ENCODE measurements around the gene ANO7. TPM values are rescaled to one million over a fixed set of nuclear protein-coding genes. Genes with fewer than 3 reads are reported as not detected.

The ANO7 gene
- total RNA-seq, 1 donor: 0.43 TPM

DNA sequence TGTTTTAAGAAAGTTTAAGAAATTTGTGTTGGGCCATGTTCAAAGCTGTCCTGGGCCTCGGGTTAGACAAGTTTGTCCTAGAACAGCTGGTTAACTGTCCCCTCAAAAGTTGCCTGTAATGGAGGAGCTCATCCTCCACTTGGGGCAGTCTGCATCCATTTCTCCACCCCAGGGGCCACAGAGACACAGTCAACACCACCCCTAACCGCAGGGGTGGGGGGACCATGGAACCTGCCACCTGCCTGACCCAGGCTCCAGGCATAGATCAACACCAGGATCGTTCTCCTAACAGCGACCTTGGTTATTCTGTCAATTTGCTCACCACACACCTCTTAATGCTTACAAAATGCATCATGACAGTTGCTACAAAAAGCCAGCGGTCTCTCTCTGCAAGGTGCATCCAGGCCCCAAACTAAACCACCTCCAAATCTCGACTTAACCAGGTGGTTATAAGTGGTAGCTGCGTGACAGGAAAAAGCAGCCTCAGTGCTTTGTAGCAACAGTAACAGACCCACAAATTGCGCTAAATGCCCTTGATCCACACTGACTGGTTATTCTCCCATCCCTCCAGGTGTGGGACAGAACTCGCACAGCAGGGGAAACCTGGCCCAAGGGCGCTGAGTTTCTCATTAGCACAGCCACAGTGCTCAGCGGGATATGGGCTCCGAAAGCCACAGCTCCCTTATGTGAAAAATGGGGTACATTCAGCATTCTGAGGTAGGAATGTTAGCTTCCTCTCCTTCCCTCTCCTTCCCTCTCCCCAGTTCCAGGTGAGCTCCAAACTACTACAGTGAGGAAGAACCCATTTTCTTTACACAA is 79.0 kb downstream of the ANO7 start:
- no peak for DNase-seq (ENCODE audit: low read depth)
- no peak overlapping the region for H3K4me3 ChIP-seq (ENCODE audit: low read depth, low read length)

GRCh38 chr2:241268306-241268705 is 79.8 kb downstream of the ANO7 start:
- TF ChIP-seq, protein P1, sequence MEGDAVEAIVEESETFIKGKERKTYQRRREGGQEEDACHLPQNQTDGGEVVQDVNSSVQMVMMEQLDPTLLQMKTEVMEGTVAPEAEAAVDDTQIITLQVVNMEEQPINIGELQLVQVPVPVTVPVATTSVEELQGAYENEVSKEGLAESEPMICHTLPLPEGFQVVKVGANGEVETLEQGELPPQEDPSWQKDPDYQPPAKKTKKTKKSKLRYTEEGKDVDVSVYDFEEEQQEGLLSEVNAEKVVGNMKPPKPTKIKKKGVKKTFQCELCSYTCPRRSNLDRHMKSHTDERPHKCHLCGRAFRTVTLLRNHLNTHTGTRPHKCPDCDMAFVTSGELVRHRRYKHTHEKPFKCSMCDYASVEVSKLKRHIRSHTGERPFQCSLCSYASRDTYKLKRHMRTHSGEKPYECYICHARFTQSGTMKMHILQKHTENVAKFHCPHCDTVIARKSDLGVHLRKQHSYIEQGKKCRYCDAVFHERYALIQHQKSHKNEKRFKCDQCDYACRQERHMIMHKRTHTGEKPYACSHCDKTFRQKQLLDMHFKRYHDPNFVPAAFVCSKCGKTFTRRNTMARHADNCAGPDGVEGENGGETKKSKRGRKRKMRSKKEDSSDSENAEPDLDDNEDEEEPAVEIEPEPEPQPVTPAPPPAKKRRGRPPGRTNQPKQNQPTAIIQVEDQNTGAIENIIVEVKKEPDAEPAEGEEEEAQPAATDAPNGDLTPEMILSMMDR (IDR thresholded peaks at IDR 0.05; ENCODE audit: insufficient read depth, low read depth, low read length): no peak
- no peak overlapping the region for H3K4me3 ChIP-seq (ENCODE audit: low read depth, low read length)
- DNase-seq (ENCODE audit: low read depth): no peak

More for the DNA sequence above, 79.0 kb downstream of the ANO7 start:
- TF ChIP-seq, protein P1 (IDR thresholded peaks at IDR 0.05; ENCODE audit: insufficient read depth, low read depth, low read length): no peak

DNA sequence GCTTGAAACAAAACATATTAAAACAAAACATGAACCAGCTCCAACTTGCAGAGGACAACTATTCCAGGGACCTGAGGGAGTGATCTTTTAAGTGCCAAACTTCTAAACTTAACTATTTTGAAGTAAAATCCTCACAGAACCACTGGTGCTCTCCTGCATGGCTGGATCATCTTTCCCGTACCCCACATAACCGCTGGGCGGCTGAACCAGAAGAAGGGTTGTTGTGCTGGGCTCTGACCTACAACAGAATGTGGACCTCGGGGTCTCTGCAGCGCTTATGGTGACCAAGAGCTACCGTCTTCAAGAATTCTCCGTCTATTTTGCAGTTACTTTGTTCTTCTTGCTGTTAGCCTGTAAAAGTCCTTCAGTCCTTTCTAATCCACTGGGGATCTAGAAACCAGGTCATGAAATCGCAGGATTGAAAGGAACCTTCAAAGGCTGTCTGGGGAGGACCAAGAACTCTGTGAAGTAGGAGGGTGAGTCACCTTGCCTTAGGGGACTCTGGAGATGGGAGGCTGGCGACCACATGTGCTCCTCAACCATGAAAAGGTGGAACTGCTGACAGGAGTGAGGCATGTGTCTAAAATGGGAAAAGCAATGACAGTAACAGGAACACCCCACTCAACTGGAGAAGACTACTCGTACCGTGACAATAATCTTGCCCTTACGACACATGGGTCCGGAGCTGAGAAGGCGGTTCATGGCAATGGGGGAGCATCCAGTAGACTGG is 80.4 kb downstream of the ANO7 start:
- TF ChIP-seq, protein P1 (IDR thresholded peaks at IDR 0.05; ENCODE audit: insufficient read depth, low read depth, low read length): no peak
- DNase-seq (ENCODE audit: low read depth): peak; percentile 74
- peak overlapping the region; percentile 93 for H3K4me3 ChIP-seq (ENCODE audit: low read depth, low read length)

DNA sequence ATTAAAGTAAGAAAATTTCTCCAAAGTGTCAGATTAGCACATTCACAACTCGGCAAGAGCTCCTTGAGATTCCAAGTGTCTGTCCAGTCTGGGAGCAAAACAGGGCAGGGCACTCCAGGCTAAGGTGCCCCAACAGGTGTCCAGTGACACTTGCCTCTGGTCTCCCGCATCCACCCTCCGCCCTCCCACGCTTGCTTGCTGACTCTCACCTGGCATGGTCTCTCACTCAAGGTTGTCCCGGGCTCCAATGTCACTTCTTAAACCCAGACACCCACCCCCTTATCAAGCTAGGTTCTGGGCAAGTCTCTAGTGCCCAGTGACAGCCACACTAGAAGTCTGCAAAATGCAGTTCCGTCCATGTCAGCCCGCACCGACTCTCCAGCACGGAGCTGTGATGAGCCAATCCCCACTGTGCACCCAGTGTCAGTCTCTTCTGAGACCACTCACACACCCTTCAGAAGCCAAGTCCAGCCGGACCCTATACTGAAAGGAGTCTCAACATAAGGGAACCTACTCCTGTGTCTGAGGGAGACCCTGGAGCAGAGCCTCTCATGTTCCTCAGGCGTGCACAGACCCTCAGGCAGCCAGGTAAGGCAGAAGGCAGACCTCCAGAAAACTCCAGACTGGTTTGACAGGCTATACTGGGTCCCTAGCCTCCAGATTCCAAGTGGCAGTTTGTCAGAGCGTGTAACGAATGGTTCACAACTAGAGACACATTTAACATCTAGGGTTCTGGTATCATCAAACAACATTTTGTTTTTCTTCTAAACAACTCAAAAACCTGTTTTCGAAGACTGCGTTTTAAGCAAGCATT is 81.4 kb downstream of the ANO7 start:
- H3K4me3 ChIP-seq (ENCODE audit: low read depth, low read length): peak overlapping the region; percentile 93
- no peak for DNase-seq (ENCODE audit: low read depth)
- TF ChIP-seq, protein P1 (IDR thresholded peaks at IDR 0.05; ENCODE audit: insufficient read depth, low read depth, low read length): no peak

DNA sequence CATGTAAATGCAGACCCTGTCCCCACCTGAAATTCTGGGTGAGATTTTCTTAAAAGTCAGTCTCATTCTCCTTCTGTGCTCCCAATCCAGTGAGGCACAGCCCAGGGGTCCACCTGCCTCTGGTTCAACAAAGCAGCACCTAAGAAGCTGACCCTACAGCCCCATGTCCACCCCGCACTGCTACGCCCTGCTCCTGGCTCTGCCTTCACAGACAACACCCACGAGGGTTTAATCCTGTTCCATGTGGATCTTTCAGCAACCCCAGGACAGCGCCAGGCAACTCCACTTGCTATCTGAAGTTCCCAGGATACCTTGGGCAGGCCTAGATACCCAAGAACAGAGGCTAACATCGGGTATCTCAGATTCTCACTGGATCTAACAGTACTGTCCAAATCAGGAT is 82.1 kb downstream of the ANO7 start:
- H3K4me3 ChIP-seq (ENCODE audit: low read depth, low read length): peak overlapping the region; percentile 93
- no peak for DNase-seq (ENCODE audit: low read depth)
- TF ChIP-seq, protein P1 (IDR thresholded peaks at IDR 0.05; ENCODE audit: insufficient read depth, low read depth, low read length): no peak

DNA sequence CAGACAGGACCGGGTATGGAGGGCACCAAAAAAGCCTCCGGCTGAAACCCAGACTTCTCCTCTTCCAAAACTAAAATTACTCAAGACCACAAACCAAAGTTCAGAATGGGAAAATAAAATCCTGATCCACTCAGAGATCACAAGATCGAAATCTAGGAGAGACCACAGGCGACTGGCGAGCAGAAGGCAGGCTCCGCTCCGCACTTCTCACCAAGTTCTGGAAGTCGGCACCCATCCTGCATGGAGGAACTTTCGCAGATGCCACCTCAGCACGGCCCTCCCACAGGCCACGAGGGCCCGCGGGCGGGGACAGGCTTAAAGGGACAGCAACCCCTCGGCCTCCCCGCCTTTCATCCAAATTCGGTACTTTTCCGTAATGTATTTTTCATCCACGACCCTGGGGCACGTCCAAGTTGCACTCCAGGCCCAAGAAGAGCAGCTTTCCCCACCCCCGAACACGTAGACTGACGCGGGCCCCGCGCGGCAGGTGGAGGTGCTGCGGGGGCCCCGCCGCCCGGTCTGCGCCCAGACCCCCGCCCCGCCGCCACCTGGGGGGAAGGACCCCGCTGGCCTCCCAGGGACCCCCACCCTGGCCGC is 83.3 kb downstream of the ANO7 start:
- TF ChIP-seq, protein P1 (IDR thresholded peaks at IDR 0.05; ENCODE audit: insufficient read depth, low read depth, low read length): no peak
- DNase-seq (ENCODE audit: low read depth): peak; percentile 91
- H3K4me3 ChIP-seq (ENCODE audit: low read depth, low read length): peak overlapping the region; percentile 93
